Subcutaneous abdominal adipose tissue (tissue), 5 donors: Measurements from ENCODE around the gene NIPAL3.
"Not testable (repeated sequence)": the region's sequence is repeated elsewhere in the genome, so short reads cannot be mapped to it uniquely, and the experiment has no call there.

ENCODE experiments used
- H3K27ac ChIP-seq: one replicate; pipeline ENCODE4 v1.7.0; 2013; ENCODE audit warnings: low read depth, mild to moderate bottlenecking, inconsistent platforms, low read length, moderate library complexity
- H3K27me3 ChIP-seq, 5 donors: one replicate each; pipeline ENCODE4 v1.7.0; 2013; ENCODE audit warnings: low read length in 5 of 5, inconsistent platforms in 1 of 5; ENCODE audit not compliant: control insufficient read depth in 5 of 5, insufficient read depth in 4 of 5
- H3K36me3 ChIP-seq, 5 donors: one replicate each; pipeline ENCODE4 v1.7.0; 2013; ENCODE audit warnings: low read length in 5 of 5; ENCODE audit not compliant: control insufficient read depth in 5 of 5, insufficient read depth in 5 of 5
- H3K4me1 ChIP-seq, 5 donors: one replicate each; pipeline ENCODE4 v1.7.0; 2013; ENCODE audit warnings: low read length in 5 of 5, mild to moderate bottlenecking in 3 of 5, moderate library complexity in 1 of 5; ENCODE audit not compliant: control insufficient read depth in 5 of 5, insufficient read depth in 5 of 5
- H3K4me3 ChIP-seq, 5 donors: one replicate each; pipeline ENCODE4 v1.7.0; 2013; ENCODE audit warnings: low read length in 5 of 5, low read depth in 1 of 5
- H3K9ac ChIP-seq, 5 donors: one replicate each; pipeline ENCODE4 v1.7.0; 2013; ENCODE audit warnings: low read length in 5 of 5, mild to moderate bottlenecking in 4 of 5, moderate library complexity in 3 of 5
- H3K9me3 ChIP-seq, 5 donors: one replicate each; pipeline ENCODE4 v1.7.0; 2013; ENCODE audit warnings: low read length in 5 of 5; ENCODE audit not compliant: control insufficient read depth in 5 of 5
- donor health status: healthy.
- donor health status: healthy.
- donor health status: healthy.
- donor health status: healthy.
- donor health status: healthy.

Gene NIPAL3

GRCh38 chr1:24504560-24504959 is 89.0 kb downstream of the NIPAL3 start:
- Histone ChIP-seq H3K36me3 (no peaks in the 10 kb centered on the region), H3K9ac (no peak overlapping the region), H3K4me1 (peaks cover 1 to 20% (median 18%) of the 10 kb centered on the region in 5 donors), H3K27ac (no peak overlapping the region), H3K4me3 (no peak overlapping the region), H3K27me3 (peaks cover 0 to 2% (median 0%) of the 10 kb centered on the region in 5 donors), H3K9me3 (no peaks in the 10 kb centered on the region)

- Histone ChIP-seq H3K27me3 (no peaks in the 10 kb centered on the region), H3K4me3 (no peak overlapping the region), H3K27ac (no peak overlapping the region), H3K4me1 (peaks cover 1 to 20% (median 18%) of the 10 kb centered on the region in 5 donors), H3K9me3 (no peaks in the 10 kb centered on the region), H3K36me3 (no peaks in the 10 kb centered on the region), H3K9ac (no peak overlapping the region)
Observed at GRCh38 chr1:24505816-24506215, 90.2 kb downstream of the NIPAL3 start.

- peaks cover 1 to 13% (median 12%) of the 10 kb centered on the region in 5 donors for H3K4me1 ChIP-seq
- H3K27me3 ChIP-seq = no peaks in the 10 kb centered on the region
- H3K36me3 ChIP-seq = no peaks in the 10 kb centered on the region
- no peak overlapping the region for H3K27ac ChIP-seq
- H3K4me3 ChIP-seq = no peak overlapping the region
- H3K9ac ChIP-seq = no peak overlapping the region
- no peaks in the 10 kb centered on the region for H3K9me3 ChIP-seq
Observed at GRCh38 chr1:24506691-24507381, 91.2 kb downstream of the NIPAL3 start.

- H3K27ac ChIP-seq = no peak overlapping the region
- H3K4me3 ChIP-seq = no peak overlapping the region
- peaks cover 1 to 8% (median 7%) of the 10 kb centered on the region in 5 donors for H3K4me1 ChIP-seq
- H3K27me3 ChIP-seq = no peaks in the 10 kb centered on the region
- no peaks in the 10 kb centered on the region for H3K36me3 ChIP-seq
- no peaks in the 10 kb centered on the region for H3K9me3 ChIP-seq
- no peak overlapping the region for H3K9ac ChIP-seq
Observed at GRCh38 chr1:24507405-24507804, 91.8 kb downstream of the NIPAL3 start.

GRCh38 chr1:24508911-24509310 is 93.3 kb downstream of the NIPAL3 start:
- Histone ChIP-seq H3K9ac (no peak overlapping the region), H3K9me3 (no peaks in the 10 kb centered on the region), H3K27ac (no peak overlapping the region), H3K27me3 (no peaks in the 10 kb centered on the region), H3K4me1 (peaks cover 0 to 1% (median 0%) of the 10 kb centered on the region in 5 donors), H3K36me3 (no peaks in the 10 kb centered on the region), H3K4me3 (no peak overlapping the region)

GRCh38 chr1:24513706-24514105 is 98.1 kb downstream of the NIPAL3 start:
- H3K4me3 ChIP-seq = no peak overlapping the region
- peaks cover 0 to 4% (median 0%) of the 10 kb centered on the region in 5 donors for H3K36me3 ChIP-seq
- no peaks in the 10 kb centered on the region for H3K4me1 ChIP-seq
- H3K27me3 ChIP-seq = no peaks in the 10 kb centered on the region
- no peaks in the 10 kb centered on the region for H3K9me3 ChIP-seq
- H3K9ac ChIP-seq = no peak overlapping the region
- H3K27ac ChIP-seq = no peak overlapping the region

GRCh38 chr1:24514946-24515345 is 99.3 kb downstream of the NIPAL3 start:
- no peak overlapping the region for H3K9ac ChIP-seq
- no peaks in the 10 kb centered on the region for H3K4me1 ChIP-seq
- no peaks in the 10 kb centered on the region for H3K9me3 ChIP-seq
- H3K27me3 ChIP-seq = no peaks in the 10 kb centered on the region
- no peak overlapping the region for H3K4me3 ChIP-seq
- no peak overlapping the region for H3K27ac ChIP-seq
- H3K36me3 ChIP-seq = peaks cover 0 to 4% (median 0%) of the 10 kb centered on the region in 5 donors

- H3K4me3 ChIP-seq, H3K9me3 ChIP-seq, H3K36me3 ChIP-seq, H3K27ac ChIP-seq, H3K4me1 ChIP-seq, H3K27me3 ChIP-seq, H3K9ac ChIP-seq: not testable (repeated sequence)
Observed at GRCh38 chr1:24515671-24516209, 100.1 kb downstream of the NIPAL3 start.

GRCh38 chr1:24516506-24516905 is 100.9 kb downstream of the NIPAL3 start:
- Histone ChIP-seq H3K4me3 (no peak overlapping the region), H3K9ac (no peak overlapping the region), H3K9me3 (no peaks in the 10 kb centered on the region), H3K27me3 (no peaks in the 10 kb centered on the region), H3K27ac (no peak overlapping the region), H3K36me3 (peaks cover 0 to 4% (median 0%) of the 10 kb centered on the region in 5 donors), H3K4me1 (no peaks in the 10 kb centered on the region)

GRCh38 chr1:24517898-24518297 is 102.3 kb downstream of the NIPAL3 start:
- peaks cover 0 to 4% (median 0%) of the 10 kb centered on the region in 5 donors for H3K36me3 ChIP-seq
- no peaks in the 10 kb centered on the region for H3K4me1 ChIP-seq
- no peak overlapping the region for H3K4me3 ChIP-seq
- H3K9ac ChIP-seq = no peak overlapping the region
- no peaks in the 10 kb centered on the region for H3K27me3 ChIP-seq
- no peak overlapping the region for H3K27ac ChIP-seq
- H3K9me3 ChIP-seq = no peaks in the 10 kb centered on the region
